Sciatic nerve (tissue), 2 donors: ENCODE data around the gene RFTN2. TPM values are rescaled to one million over a fixed set of nuclear protein-coding genes. Genes with fewer than 3 reads are reported as not detected.
"Not testable (repeated sequence)": the region's sequence is repeated elsewhere in the genome, so short reads cannot be mapped to it uniquely, and the experiment has no call there.

Experiments
- ATAC-seq: fragments of 200-7000 bp; cut with Tn5 transposase; one replicate; pipeline ENCODE4 v1.9.1; 2020; ENCODE audit warnings: mild to moderate bottlenecking, moderate library complexity
- DNase-seq: peaks from one replicate; pipeline ENCODE4 v3.0.0-alpha.2; 2020; ENCODE audit warnings: low spot score
- intact Hi-C: fragments of 100-400 bp; cut with DNase I; formaldehyde crosslinking; loops from one replicate; pipeline ENCODE4 v1.14.2; 2022
- total RNA-seq: library from RNA; stranded (reverse); fragmentation: NEBNext Ultra II Directional; extraction: Animal tissue kit (Norgen Biotek cat#: 25700); gene quantifications from one replicate; pipeline ENCODE4 v1.2.1, GENCODE V29; 2021
- donor health status: DM: no; HTN: no; CAD: no.
- donor health status: DM: no; HTN: no; CAD: no.

RFTN2 gene
- total RNA-seq, 1 donor from 2014 or later = 47.7 TPM

GRCh38 chr2:197695206-197695605 lies 19.8 kb upstream of the RFTN2 start:
- ATAC-seq, DNase-seq, intact Hi-C loops: not testable (repeated sequence)

- intact Hi-C loops = no loop called here
- no peak for DNase-seq
- ATAC-seq = no peak
Measured at GRCh38 chr2:197677483-197677882, 2.1 kb upstream of the RFTN2 start.

- intact Hi-C loops = no loop called here
- no peak for DNase-seq
- no peak for ATAC-seq
Measured at GRCh38 chr2:197677056-197677455, 1.7 kb upstream of the RFTN2 start.

GRCh38 chr2:197675711-197676188 lies 363 bp upstream of the RFTN2 start:
- DNase-seq (no peak), ATAC-seq (peak; percentile 84)
- intact Hi-C loops = no loop called here

GRCh38 chr2:197674591-197674990 lies 796 bp downstream of the RFTN2 start:
- peak; percentile 84 for ATAC-seq
- no peak for DNase-seq
- intact Hi-C loops = no loop called here

- ATAC-seq (no peak), DNase-seq (no peak)
- intact Hi-C loops = no loop called here
Measured at GRCh38 chr2:197674060-197674459, 1.3 kb downstream of the RFTN2 start.

GRCh38 chr2:197673606-197674005 lies 1.8 kb downstream of the RFTN2 start:
- intact Hi-C loops = no loop called here
- DNase-seq (no peak), ATAC-seq (no peak)

- ATAC-seq = no peak
- intact Hi-C loops = no loop called here
Measured at GRCh38 chr2:197673106-197673505, 2.3 kb downstream of the RFTN2 start.

GRCh38 chr2:197672371-197672893 lies 3.0 kb downstream of the RFTN2 start:
- intact Hi-C loops = no loop called here
- ATAC-seq (no peak), DNase-seq (no peak)

More at GRCh38 chr2:197673106-197673505, 2.3 kb downstream of the RFTN2 start:
- DNase-seq = no peak

- intact Hi-C loops = no loop called here
- ATAC-seq (no peak), DNase-seq (no peak)
Measured at GRCh38 chr2:197669077-197669476, 6.3 kb downstream of the RFTN2 start.

GRCh38 chr2:197668296-197668695 lies 7.1 kb downstream of the RFTN2 start:
- intact Hi-C loops = no loop called here
- ATAC-seq (no peak), DNase-seq (no peak)

- intact Hi-C loops = no loop called here
- DNase-seq (no peak), ATAC-seq (no peak)
Measured at GRCh38 chr2:197666277-197666676, 9.1 kb downstream of the RFTN2 start.

GRCh38 chr2:197661626-197662025 lies 13.8 kb downstream of the RFTN2 start:
- intact Hi-C loops = no loop called here
- DNase-seq = no peak
- ATAC-seq = no peak

GRCh38 chr2:197657562-197657961 lies 17.8 kb downstream of the RFTN2 start:
- intact Hi-C loops = no loop called here
- no peak for ATAC-seq
- no peak for DNase-seq

- DNase-seq (no peak), ATAC-seq (no peak)
- intact Hi-C loops = no loop called here
Measured at GRCh38 chr2:197647961-197648690, 27.3 kb downstream of the RFTN2 start.

GRCh38 chr2:197641666-197642065 lies 33.7 kb downstream of the RFTN2 start:
- DNase-seq = no peak
- intact Hi-C loops = no loop called here
- ATAC-seq = no peak

GRCh38 chr2:197640571-197641122 lies 34.7 kb downstream of the RFTN2 start:
- intact Hi-C loops, DNase-seq, ATAC-seq: not testable (repeated sequence)

GRCh38 chr2:197633109-197633657 lies 42.2 kb downstream of the RFTN2 start:
- no peak for ATAC-seq
- intact Hi-C loops = no loop called here
- no peak for DNase-seq

- intact Hi-C loops = no loop called here
- peak; percentile 94 for ATAC-seq
- peak; percentile 62 for DNase-seq
Measured at GRCh38 chr2:197628043-197628500, 47.3 kb downstream of the RFTN2 start.
